Activated T-cell treated with anti-CD3 and anti-CD28 coated beads for 1 hour (primary cell): Measurements from ENCODE around the gene KCNQ1.

ENCODE experiments used
- DNase-seq: peaks from one replicate; pipeline ENCODE4 v3.0.0-alpha.2; 2020; ENCODE audit warnings: low read depth

The KCNQ1 gene

GRCh38 chr11:2732940-2733628 lies 288.3 kb downstream of the KCNQ1 start:
- DNase-seq, result no peak

GRCh38 chr11:2734181-2735052 lies 289.6 kb downstream of the KCNQ1 start:
- DNase-seq, result no peak

GRCh38 chr11:2735053-2735589 lies 290.3 kb downstream of the KCNQ1 start:
- no peak for DNase-seq

- DNase-seq, result no peak
These were observed 291.9 kb downstream of the KCNQ1 start for GRCh38 chr11:2736577-2737225.

GRCh38 chr11:2737226-2737590 lies 292.4 kb downstream of the KCNQ1 start:
- no peak for DNase-seq

GRCh38 chr11:2737866-2738265 lies 293.1 kb downstream of the KCNQ1 start:
- no peak for DNase-seq

GRCh38 chr11:2738551-2739431 lies 294.0 kb downstream of the KCNQ1 start:
- DNase-seq, result no peak

- no peak for DNase-seq
These were observed 294.9 kb downstream of the KCNQ1 start for GRCh38 chr11:2739531-2740274.

GRCh38 chr11:2740275-2740940 lies 295.6 kb downstream of the KCNQ1 start:
- DNase-seq, result no peak

GRCh38 chr11:2741006-2741376 lies 296.2 kb downstream of the KCNQ1 start:
- DNase-seq, result no peak

GRCh38 chr11:2741377-2742131 lies 296.7 kb downstream of the KCNQ1 start:
- no peak for DNase-seq

- no peak for DNase-seq
These were observed 297.4 kb downstream of the KCNQ1 start for GRCh38 chr11:2742201-2742600.

GRCh38 chr11:2742611-2743426 lies 298.0 kb downstream of the KCNQ1 start:
- no peak for DNase-seq

GRCh38 chr11:2743427-2744110 lies 298.8 kb downstream of the KCNQ1 start:
- DNase-seq, result no peak

- DNase-seq, result no peak
These were observed 299.4 kb downstream of the KCNQ1 start for GRCh38 chr11:2744166-2744565.

- DNase-seq, result no peak
These were observed 300.7 kb downstream of the KCNQ1 start for GRCh38 chr11:2745511-2745910.

- DNase-seq, result no peak
These were observed 301.8 kb downstream of the KCNQ1 start for GRCh38 chr11:2746401-2747247.
